A673 (cell line): Measurements from ENCODE around the gene KCNIP1. TPM values are rescaled to one million over a fixed set of nuclear protein-coding genes. Genes with fewer than 3 reads are reported as not detected.

Experiments used
- BruUV-seq: library from RNA; stranded (reverse); fragments of 400-500 nt; replicated peaks from 2 replicates; lab custom pipeline; 2021; lab: Mats Ljungman, UMichigan
- CTCF ChIA-PET: fragments of 300-600 bp; sonication (Branson Sonifier 250); formaldehyde crosslinking; loops from one replicate; lab custom pipeline; 2022; ENCODE audit warnings: antibody characterized with exemption; lab: Charles Lee
- POLR2A ChIA-PET: fragments of 300-600 bp; sonication (Branson Sonifier 250); formaldehyde crosslinking; loops from one replicate; lab custom pipeline; 2022; ENCODE audit warnings: antibody characterized with exemption; ENCODE audit not compliant: low non-redundant PET; lab: Charles Lee
- DNase-seq: peaks from one replicate; pipeline ENCODE4 v3.0.0-alpha.2; 2015; ENCODE audit warnings: low spot score
- H3K27ac ChIP-seq: fragments of 200-600 bp; sonication (generic); 2 replicates; pipeline ENCODE4 v1.5.1; 2016; ENCODE audit warnings: mixed run types, low read depth, mild to moderate bottlenecking, mixed read lengths, antibody characterized with exemption, low read length; ENCODE audit not compliant: poor library complexity, severe bottlenecking
- H3K27me3 ChIP-seq: fragments of 200-600 bp; sonication (generic); replicated peaks from 2 replicates; pipeline ENCODE4 v1.6.1; 2017; ENCODE audit warnings: mixed run types, low read depth, mild to moderate bottlenecking, mixed read lengths, antibody characterized with exemption, low read length; ENCODE audit not compliant: insufficient read depth, poor library complexity
- H3K36me3 ChIP-seq: fragments of 200-600 bp; sonication (generic); 2 replicates; pipeline ENCODE4 v1.6.1; 2016; ENCODE audit warnings: mixed run types, mild to moderate bottlenecking, mixed read lengths, antibody characterized with exemption, low read length; ENCODE audit not compliant: insufficient read depth, poor library complexity, severe bottlenecking
- H3K4me1 ChIP-seq: fragments of 200-600 bp; sonication (generic); 2 replicates; pipeline ENCODE4 v1.6.1; 2017; ENCODE audit warnings: mixed run types, mild to moderate bottlenecking, mixed read lengths, antibody characterized with exemption, low read length; ENCODE audit not compliant: insufficient read depth, poor library complexity, severe bottlenecking
- H3K4me3 ChIP-seq: fragments of 200-600 bp; sonication (generic); 2 replicates; pipeline ENCODE4 v1.5.1; 2016; ENCODE audit warnings: low read depth, mixed run types, mild to moderate bottlenecking, mixed read lengths, low read length; ENCODE audit not compliant: poor library complexity, severe bottlenecking
- H3K9me3 ChIP-seq: fragments of 200-600 bp; sonication (generic); 2 replicates; pipeline ENCODE4 v1.6.1; 2016; ENCODE audit warnings: mixed run types, low read depth, mild to moderate bottlenecking, mixed read lengths, antibody characterized with exemption, low read length; ENCODE audit not compliant: poor library complexity, severe bottlenecking
- CTCF ChIP-seq: fragments of 300-800, 200-600 bp; sonication (generic); conservative IDR thresholded peaks from 2 replicates; pipeline ENCODE4 v1.5.1; 2017; ENCODE audit warnings: low read depth, mild to moderate bottlenecking, antibody characterized with exemption, low read length, moderate library complexity, mixed read lengths
- EZH2 ChIP-seq: fragments of 200-600 bp; sonication (generic); IDR thresholded peaks from 2 replicates; pipeline ENCODE4 v1.6.1; 2017; ENCODE audit warnings: borderline replicate concordance, low read depth, mild to moderate bottlenecking, mixed read lengths, antibody characterized with exemption, low read length; ENCODE audit not compliant: poor library complexity, severe bottlenecking
- intact Hi-C: fragments of 100-400 bp; cut with micrococcal nuclease; formaldehyde crosslinking; loops from one replicate; pipeline ENCODE4 v1.10.0; 2022; ENCODE audit not compliant: unreplicated experiment
- total RNA-seq: library from RNA; stranded (reverse); gene quantifications from 2 replicates; pipeline ENCODE4 v1.2.3, GENCODE V29; 2021

KCNIP1 gene
- total RNA-seq, 1 experiment from 2014 or later, result 3.7 TPM

GRCh38 chr5:170648541-170648940, 144.7 kb downstream of the KCNIP1 start:
- intact Hi-C loops, result loop anchor here (10.0 kb wide), 1 partner anchor 686 kb away; no protein-coding TSS in a partner anchor
- no peaks in the 10 kb centered on the region for H3K4me1 ChIP-seq
- DNase-seq, result no peak
- peaks cover 4% of the 10 kb centered on the region for H3K27me3 ChIP-seq
- H3K36me3 ChIP-seq, result no peaks in the 10 kb centered on the region
- POLR2A ChIA-PET, result no interaction called here
- CTCF ChIA-PET, result no interaction called here
- no TSS peak for BruUV-seq
- no peak overlapping the region for H3K4me3 ChIP-seq
- TF ChIP-seq CTCF, result no peak
- TF ChIP-seq EZH2, result no peak
- no peak overlapping the region for H3K27ac ChIP-seq
- H3K9me3 ChIP-seq, result no peaks in the 10 kb centered on the region

GRCh38 chr5:170650850-170651249, 147.0 kb downstream of the KCNIP1 start:
- H3K27me3 ChIP-seq, result peaks cover 4% of the 10 kb centered on the region
- H3K27ac ChIP-seq, result no peak overlapping the region
- ChIA-PET POLR2A (no interaction called here), CTCF (no interaction called here)
- no TSS peak for BruUV-seq
- no peaks in the 10 kb centered on the region for H3K36me3 ChIP-seq
- no peak for TF ChIP-seq CTCF
- no peak for TF ChIP-seq EZH2
- no peaks in the 10 kb centered on the region for H3K9me3 ChIP-seq
- no peaks in the 10 kb centered on the region for H3K4me1 ChIP-seq
- no peak overlapping the region for H3K4me3 ChIP-seq
- intact Hi-C loops, result no loop called here
- DNase-seq, result no peak

- no peaks in the 10 kb centered on the region for H3K36me3 ChIP-seq
- H3K27me3 ChIP-seq, result peaks cover 4% of the 10 kb centered on the region
- no peaks in the 10 kb centered on the region for H3K9me3 ChIP-seq
- H3K4me1 ChIP-seq, result no peaks in the 10 kb centered on the region
- no peak for DNase-seq
- H3K27ac ChIP-seq, result no peak overlapping the region
- BruUV-seq, result no TSS peak
- POLR2A ChIA-PET, result no interaction called here
- intact Hi-C loops, result no loop called here
- H3K4me3 ChIP-seq, result no peak overlapping the region
- no peak for TF ChIP-seq EZH2
- TF ChIP-seq CTCF, result no peak
- CTCF ChIA-PET, result no interaction called here
Measured at GRCh38 chr5:170651604-170652277, 147.9 kb downstream of the KCNIP1 start.
